ENCODE data around the gene PRSS8.

Gene PRSS8

GRCh38 chr16:31093132-31093703 lies 42.3 kb downstream of the PRSS8 start:
- peak overlapping the region; percentile 89 for H3K4me3 ChIP-seq (ENCODE audit: low read length)
- no peak for TF ChIP-seq CTCF (conservative IDR thresholded peaks at IDR 0.05; ENCODE audit: low read depth, low read length)
- no peak for DNase-seq (ENCODE audit: low read depth)

GRCh38 chr16:31092330-31092729 lies 43.2 kb downstream of the PRSS8 start:
- H3K4me3 ChIP-seq (ENCODE audit: low read length), result no peak overlapping the region
- no peak for TF ChIP-seq CTCF (conservative IDR thresholded peaks at IDR 0.05; ENCODE audit: low read depth, low read length)
- no peak for DNase-seq (ENCODE audit: low read depth)

- no peak overlapping the region for H3K4me3 ChIP-seq (ENCODE audit: low read length)
- no peak for TF ChIP-seq CTCF (conservative IDR thresholded peaks at IDR 0.05; ENCODE audit: low read depth, low read length)
- no peak for DNase-seq (ENCODE audit: low read depth)
Observed at GRCh38 chr16:31090540-31090939, 45.0 kb downstream of the PRSS8 start.

GRCh38 chr16:31089199-31089598 lies 46.3 kb downstream of the PRSS8 start:
- no peak overlapping the region for H3K4me3 ChIP-seq (ENCODE audit: low read length)
- TF ChIP-seq CTCF (conservative IDR thresholded peaks at IDR 0.05; ENCODE audit: low read depth, low read length), result no peak
- no peak for DNase-seq (ENCODE audit: low read depth)

GRCh38 chr16:31088459-31089183 lies 46.9 kb downstream of the PRSS8 start, which contains the start of gene PRSS53:
PRSS53 (minus strand) TSS chr16:31088943; CDS start chr16:31088809, 134 bp downstream.
- no peak for DNase-seq (ENCODE audit: low read depth)
- H3K4me3 ChIP-seq (ENCODE audit: low read length), result no peak within 1 kb of the TSS
- no peak for TF ChIP-seq CTCF (conservative IDR thresholded peaks at IDR 0.05; ENCODE audit: low read depth, low read length)

- no peak overlapping the region for H3K4me3 ChIP-seq (ENCODE audit: low read length)
- DNase-seq (ENCODE audit: low read depth), result no peak
- TF ChIP-seq CTCF (conservative IDR thresholded peaks at IDR 0.05; ENCODE audit: low read depth, low read length), result no peak
Observed at GRCh38 chr16:31087971-31088370, 47.6 kb downstream of the PRSS8 start.

- DNase-seq (ENCODE audit: low read depth), result no peak
Observed at GRCh38 chr16:31087481-31087880, 48.0 kb downstream of the PRSS8 start.

More at GRCh38 chr16:31087481-31087880, 48.0 kb downstream of the PRSS8 start:
- TF ChIP-seq CTCF (conservative IDR thresholded peaks at IDR 0.05; ENCODE audit: low read depth, low read length), result no peak
- no peak overlapping the region for H3K4me3 ChIP-seq (ENCODE audit: low read length)

All from retinal pigment epithelial cell (primary cell).